Ammon's horn (tissue), 1 donor: ENCODE data around the gene KRTAP10-8.
"Not testable (repeated sequence)": the region's sequence is repeated elsewhere in the genome, so short reads cannot be mapped to it uniquely, and the experiment has no call there.

Experiments used
- DNase-seq: peaks from one replicate; pipeline ENCODE4 v3.0.0-alpha.2; 2016; ENCODE audit warnings: low spot score

KRTAP10-8 gene, protein sequence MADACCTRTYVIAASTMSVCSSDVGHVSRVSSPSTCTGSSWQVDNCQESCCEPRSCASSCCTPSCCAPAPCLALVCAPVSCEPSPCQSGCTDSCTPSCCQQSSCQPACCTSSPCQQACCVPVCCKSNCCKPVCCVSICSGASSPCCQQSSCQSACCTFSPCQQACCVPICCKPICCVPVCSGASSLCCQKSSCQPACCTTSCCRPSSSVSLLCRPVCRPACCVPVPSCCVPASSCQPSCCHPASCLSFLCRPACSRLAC

DNA sequence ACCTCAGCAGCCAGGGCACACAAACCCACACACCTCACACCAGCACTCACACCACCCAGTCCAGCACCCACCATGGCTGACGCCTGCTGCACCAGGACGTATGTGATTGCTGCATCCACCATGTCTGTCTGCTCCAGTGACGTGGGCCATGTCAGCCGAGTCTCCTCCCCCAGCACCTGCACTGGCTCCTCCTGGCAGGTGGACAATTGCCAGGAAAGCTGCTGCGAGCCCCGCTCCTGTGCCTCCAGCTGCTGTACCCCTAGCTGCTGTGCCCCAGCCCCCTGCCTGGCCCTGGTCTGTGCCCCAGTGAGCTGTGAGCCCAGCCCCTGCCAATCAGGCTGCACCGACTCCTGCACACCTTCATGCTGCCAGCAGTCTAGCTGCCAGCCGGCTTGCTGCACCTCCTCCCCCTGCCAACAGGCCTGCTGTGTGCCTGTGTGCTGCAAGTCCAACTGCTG, at the start of gene KRTAP10-8:
Gene KRTAP10-8 (plus strand): TSS at position 51 of the 458 bp plus-strand sequence. CDS start 22 bp downstream, at position 73.
- DNase-seq = no peak

DNA sequence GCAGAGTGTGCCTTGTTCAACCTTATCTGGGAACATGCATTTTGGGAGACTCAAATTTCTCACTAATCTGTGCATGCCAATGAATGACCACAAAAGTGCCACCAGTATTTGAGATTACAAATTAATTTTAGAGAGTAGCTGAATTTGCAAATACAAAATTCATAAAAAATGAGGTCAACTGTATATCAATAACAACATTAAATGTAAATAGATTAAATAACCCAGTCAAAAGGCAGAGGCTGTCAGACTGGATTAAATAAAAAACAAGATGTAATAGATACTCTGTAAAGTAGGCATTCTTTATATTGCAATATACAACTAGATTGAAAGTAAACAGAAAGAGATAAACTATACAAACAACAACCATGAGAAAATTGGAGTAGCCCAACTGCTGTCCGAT, 47.8 kb upstream of the KRTAP10-8 start:
- no peak for DNase-seq

DNA sequence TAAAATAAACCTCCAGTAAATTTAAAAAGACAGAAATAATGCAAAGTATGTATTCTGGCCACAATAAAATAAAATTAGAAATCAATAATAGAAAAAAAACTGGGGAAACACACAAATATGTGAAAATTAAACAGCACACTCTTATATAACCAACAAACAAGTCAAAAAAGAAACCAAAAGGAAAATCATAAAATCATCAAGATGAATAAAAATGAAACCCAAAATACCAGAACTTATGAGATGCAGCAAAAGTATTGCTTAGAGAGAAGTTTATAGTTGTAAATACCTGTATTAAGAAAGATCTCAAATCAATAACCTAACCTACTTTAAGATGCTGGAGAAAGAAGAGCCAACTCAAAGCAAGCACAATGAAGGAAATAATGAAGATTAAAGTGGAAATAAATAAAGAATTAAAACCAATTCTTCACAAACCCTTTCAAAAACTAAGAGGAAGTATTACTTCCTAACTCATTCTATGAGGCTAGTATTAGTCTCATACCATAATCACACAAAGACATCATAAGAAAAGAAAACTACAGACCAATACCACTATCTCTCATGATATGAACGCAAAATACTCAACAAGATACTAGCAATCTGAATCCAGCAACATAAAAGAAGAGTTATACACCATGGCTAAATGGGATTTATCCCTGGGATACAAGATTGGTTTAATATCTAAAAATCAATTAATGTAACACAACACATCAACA, 46.8 kb upstream of the KRTAP10-8 start:
- DNase-seq = no peak

DNA sequence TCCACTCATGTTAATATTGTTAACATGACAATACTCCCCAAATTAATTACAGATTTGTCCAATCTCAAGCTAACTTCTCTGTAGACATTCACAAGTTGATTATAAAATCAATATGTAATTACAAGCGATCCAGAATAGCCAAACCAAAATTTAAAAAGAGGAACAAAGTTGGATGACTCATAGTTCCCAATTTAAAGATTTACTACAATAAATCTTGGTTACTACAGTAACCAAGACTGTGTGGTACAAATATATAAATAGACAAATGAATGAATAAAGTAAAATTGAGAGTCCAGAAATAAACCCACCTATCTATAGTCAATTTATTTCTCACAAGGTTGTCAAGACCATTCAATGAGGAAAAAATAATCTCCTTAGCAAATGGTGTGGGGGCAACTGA, 45.5 kb upstream of the KRTAP10-8 start:
- DNase-seq = no peak

DNA sequence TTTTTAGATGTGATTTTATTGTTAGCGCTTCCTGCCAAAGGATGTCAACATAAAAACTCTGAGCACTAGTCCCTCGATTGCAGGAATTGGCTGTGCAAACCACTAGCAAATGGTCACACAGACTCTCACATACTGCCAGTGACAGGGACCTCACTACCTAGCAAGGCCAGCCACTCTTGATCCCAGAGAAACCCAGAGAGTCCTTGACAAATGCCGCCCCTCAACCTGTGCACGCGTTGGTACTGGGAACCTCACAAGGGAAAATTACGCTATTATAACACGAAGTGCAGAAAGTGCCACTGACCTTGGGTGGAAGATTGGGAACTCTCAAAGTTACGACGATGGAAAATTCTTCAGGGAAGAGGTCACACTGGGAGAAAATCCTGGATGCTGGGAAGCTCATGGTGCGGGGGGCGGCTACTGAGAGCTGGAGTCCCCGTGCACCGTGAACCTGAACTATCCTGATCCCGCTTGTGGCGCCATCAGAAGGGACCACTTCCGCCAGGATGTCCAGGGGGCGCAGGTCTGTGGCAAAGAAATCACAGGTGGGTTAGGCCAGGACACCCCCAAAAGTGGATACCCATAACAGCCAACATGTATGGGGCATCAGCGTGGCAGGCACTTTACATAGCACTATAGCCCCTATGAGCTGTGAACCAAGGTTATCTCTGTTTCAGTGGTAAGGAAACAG, 44.3 kb upstream of the KRTAP10-8 start:
- DNase-seq = no peak

DNA sequence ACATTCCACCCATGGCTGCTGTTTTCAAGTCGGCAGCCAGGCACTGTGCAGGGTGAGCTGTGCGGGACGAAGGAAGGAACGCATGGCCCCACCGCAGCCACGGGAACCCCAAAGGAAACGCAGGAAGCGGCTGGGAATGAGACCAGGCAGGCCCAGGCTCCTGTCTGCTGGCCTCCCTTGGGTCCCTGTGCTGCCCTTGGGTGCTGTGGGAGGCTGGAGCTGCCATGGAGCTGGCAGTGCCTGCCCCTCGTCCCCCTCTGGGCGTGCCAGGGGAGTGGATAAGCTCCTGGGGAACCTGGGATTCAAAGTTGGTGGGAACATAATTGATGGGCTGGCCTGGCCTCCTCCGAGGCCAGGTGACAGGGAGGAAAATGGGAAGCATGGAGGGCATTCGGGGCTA, 43.6 kb upstream of the KRTAP10-8 start:
- no peak for DNase-seq

DNA sequence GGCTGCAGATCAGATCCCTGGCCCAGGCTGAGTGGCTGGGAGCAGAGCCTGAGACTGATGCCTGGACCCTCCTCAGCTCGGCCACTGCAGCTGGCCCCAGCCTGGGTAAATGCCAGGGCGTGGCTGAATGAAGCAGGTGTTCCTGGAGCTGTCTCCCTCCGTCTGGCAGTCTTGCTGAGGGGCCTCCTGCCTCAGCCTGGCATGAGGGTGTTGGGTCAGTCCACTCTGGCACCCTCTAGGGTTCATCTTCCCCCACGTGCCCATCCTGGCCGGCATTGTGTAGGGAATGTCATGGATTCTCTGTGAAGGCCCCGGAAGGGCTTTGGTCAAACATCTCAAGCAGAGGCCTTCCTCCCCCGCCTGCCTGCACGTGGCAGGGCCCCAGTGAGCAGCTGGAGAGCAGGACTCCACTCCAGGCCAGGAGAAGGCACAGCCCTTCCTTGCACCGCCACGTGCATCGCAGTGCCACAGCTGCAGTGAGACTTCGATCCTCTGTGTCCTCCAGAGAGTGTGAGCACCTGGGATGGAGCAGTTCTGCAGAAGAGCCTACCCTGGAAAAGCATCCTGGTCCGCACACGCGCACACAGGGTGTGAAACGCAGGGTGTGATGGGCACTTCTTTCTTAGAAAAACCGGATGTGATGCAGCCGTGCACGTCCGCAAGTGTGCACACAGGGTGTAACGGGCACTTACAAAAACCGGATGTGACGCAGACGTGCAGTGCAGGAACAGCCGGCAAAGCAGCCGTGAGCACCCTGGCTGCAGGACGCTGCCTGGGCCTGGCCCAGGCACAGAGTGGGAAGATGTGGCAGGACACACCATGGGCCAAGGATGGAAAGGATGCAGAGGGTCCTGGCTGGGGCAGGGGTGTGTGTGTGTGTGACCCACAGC, 43.0 kb upstream of the KRTAP10-8 start:
- no peak for DNase-seq

DNA sequence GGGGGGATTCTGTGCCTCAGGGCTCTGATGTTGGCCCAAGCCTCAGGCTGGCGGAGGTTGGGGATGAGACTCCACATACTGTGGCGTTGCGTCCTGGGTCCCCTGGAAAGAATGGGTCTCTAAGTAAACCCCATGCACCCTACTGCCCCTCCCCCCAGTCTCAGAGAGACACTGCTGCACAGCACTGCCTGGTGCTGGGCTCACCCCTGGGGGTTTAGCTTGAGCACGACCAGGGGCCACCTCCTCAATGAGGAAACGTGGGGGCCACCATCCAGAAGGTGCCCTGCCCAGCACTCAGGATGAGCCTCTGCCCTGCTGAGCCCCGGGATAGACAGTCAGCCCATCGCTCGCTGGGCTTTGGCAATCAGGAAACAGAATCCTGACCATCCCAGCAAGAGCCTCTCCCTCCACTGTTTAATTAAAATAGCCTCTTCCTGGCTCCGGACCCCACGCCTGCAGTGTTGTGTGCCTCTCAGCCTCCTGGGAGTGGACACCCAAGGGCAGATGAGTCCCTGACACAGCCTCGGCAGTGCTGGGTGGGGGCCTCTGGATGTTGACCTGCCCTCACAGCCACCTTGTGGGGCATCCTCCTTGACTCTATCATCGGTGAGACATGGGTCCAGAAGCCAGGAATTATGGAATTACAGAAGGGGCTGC, 41.9 kb upstream of the KRTAP10-8 start:
- no peak for DNase-seq

DNA sequence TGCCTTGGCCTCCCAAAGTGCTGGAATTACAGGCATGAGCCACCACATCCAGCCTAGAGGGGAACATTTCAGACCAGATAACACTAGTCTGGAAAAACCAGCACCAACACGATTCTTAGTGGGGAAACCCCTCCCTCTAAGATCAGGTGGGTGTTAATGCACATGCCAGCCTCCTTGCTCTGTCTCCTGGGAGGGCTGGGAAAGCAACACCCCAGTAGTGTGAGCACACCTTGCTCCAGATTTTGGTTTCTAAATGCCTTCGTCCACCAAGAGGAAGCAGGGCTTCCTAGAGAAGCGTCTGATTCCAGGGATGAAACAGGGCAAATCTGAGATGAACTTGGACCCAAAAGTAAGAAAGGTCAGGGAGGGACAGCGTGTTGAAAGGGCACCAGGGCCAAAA, 40.6 kb upstream of the KRTAP10-8 start:
- no peak for DNase-seq

DNA sequence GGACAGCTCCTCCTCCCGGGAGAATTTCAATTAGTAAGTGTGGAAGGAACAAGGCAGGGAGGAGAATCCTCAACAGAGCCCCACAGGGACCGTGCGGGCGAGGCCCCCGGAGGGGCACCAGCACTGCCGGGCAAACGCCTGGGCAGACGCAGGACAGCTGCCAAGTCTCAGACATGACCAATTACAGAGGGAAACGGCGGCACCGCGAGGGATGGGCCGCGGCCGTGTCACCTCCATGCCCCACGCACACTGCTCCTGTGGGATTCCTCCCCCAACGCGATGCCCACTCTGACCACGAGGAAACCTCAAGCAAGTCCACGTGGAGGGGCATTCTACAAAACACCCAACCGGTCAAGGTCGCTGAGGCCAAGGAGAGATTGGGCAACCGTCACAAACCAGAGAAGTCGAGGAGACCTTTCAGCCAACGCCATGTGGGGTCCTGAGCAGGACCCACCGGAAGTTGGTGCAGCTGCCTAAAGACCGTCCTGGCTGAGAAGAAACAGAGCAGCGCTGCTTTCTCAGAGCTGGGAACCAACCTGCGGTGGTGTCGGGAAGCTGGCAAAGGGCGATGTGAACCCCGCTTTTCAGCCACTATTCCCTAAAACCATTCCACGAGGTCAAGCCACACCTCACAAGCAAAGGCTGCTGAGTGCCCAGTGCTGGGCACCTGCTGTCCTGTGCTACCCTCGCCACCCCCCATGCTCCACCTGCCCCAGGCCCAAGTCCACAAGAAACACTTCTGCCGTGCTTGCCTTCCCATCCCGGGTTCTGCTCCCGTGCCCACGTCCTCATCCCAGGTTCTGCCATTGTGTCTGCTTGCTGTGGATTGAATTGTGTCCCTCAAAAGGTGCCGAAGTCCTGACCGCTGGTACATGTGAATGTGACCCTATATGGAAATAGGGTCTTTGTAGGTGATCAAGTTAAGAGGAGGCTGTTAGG, 39.8 kb upstream of the KRTAP10-8 start:
- no peak for DNase-seq

DNA sequence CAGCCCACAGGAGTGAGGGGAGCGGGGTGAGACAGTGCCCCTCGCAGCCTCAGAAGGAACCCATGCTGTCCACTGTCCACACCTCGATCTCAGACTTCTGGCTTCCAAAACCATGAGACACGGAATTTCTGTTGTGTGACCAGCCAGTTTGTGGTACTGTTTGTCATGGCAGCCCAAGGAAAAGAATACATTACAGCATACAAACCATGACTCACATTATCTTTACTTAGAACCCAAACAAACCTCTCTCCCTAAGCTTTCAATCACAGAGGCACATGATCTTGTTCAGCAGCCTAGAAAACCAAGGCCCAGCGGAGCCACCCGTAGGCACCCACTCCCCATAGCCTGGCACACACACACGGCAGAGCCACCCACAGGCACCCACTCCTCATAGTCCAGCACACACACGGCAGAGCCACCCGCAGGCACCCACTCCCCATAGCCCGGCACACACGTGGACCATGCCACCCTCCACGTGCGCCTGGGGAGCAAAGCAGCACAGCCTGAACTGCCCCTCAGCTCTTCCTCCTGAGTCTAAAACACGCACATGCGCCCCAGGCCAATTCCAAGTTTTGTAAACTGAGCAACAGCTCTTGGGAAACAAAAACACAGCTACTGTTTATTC, 38.8 kb upstream of the KRTAP10-8 start:
- no peak for DNase-seq

DNA sequence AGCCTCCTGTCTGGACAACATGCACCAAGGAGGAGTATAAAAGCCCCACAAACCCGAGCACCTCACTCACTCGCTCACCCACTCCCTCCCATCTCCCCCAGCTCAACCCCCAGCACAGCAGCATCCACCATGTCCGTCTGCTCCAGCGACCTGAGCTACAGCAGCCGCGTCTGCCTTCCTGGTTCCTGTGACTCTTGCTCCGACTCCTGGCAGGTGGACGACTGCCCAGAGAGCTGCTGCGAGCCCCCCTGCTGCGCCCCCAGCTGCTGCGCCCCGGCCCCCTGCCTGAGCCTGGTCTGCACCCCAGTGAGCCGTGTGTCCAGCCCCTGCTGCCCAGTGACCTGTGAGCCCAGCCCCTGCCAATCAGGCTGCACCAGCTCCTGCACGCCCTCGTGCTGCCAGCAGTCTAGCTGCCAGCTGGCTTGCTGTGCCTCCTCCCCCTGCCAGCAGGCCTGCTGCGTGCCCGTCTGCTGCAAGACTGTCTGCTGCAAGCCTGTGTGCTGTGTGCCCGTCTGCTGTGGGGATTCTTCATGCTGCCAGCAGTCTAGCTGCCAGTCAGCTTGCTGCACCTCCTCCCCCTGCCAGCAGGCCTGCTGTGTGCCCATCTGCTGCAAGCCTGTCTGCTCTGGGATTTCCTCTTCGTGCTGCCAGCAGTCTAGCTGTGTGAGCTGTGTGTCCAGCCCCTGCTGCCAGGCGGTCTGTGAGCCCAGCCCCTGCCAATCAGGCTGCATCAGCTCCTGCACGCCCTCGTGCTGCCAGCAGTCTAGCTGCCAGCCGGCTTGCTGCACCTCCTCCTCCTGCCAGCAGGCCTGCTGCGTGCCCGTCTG, 38.0 kb upstream of the KRTAP10-8 start, which contains the start of gene KRTAP10-4:
Gene KRTAP10-4 (plus strand): TSS at position 100 of the 827 bp plus-strand sequence. CDS start 30 bp downstream, at position 130.
- DNase-seq = not testable (repeated sequence)

DNA sequence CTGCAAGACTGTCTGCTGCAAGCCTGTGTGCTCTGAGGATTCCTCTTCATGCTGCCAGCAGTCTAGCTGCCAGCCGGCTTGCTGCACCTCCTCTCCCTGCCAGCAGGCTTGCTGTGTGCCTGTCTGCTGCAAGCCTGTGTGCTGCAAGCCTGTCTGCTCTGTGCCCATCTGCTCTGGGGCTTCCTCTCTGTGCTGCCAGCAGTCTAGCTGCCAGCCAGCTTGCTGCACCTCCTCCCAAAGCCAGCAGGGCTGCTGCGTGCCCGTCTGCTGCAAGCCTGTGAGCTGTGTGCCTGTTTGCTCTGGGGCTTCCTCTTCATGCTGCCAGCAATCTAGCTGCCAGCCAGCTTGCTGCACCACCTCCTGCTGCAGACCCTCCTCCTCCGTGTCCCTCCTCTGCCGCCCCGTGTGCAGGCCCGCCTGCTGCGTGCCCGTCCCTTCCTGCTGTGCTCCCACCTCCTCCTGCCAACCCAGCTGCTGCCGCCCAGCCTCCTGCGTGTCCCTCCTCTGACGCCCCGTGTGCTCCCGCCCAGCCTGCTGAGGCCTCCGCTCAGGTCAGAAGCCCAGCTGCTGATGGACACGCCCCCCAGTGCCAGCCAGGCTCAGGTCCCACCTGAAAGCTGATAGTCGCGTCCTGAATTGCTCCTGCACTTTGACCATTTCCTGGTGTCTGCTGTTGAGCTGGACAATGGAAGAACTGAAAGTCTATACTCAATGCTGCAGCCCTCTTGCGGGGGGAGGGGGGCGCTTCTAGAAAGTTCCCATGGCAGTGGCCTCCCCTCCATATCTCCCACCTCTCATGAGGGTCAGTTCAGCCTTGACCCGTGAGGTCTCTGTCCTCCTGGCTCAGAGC, 37.2 kb upstream of the KRTAP10-8 start:
- no peak for DNase-seq

DNA sequence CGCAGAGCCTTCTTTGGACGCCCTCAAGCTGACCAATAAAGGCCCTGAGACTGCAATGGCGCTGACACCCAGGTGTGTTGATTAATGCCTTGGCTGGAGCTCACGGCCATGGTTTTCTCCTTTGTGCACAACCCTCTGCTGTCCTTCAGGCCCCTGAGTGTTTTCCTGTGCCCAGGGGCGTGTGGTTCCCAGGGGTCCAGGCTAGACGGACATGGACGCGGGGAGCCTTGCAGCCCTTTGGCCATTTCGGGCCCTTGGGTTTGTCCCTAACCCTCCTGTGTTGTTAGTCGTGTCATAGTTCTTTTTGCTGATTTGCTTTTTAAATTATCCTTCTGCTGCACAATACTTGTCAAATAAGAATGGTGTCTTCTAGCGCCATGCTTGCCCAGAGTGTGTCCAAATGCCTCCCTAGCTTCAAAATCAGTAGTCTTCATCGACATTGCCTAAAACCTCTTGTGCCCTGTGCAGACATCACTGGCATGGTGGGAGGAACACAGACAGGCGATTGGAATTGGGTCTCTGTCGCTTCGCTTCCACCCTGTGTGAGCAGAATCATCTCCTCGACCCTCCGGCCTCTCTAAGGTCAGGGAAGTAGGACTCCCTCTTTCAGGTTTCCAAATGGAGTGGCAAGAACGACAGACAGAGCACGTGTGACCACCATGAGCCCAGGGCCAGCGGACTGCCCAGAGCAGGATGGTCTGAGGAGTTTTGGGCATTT, 36.4 kb upstream of the KRTAP10-8 start:
- no peak for DNase-seq

DNA sequence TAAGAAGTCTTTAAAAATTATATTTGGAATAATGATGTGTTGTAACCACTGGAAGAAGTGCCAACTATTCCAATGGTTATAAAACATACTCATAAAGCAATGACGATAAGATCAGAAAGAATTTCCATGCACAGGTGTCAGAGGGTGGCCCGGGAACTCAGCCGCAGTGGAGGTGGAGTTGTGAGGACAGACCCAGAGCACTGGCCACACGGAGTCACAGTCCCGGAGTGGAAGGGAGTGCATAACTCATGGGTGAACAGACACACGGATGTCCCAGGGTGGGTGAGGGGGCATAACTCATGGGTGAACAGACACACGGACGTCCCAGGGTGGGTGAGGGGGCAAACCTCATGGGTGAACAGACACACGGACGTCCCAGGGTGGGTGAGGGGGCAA, 35.9 kb upstream of the KRTAP10-8 start:
- no peak for DNase-seq

DNA sequence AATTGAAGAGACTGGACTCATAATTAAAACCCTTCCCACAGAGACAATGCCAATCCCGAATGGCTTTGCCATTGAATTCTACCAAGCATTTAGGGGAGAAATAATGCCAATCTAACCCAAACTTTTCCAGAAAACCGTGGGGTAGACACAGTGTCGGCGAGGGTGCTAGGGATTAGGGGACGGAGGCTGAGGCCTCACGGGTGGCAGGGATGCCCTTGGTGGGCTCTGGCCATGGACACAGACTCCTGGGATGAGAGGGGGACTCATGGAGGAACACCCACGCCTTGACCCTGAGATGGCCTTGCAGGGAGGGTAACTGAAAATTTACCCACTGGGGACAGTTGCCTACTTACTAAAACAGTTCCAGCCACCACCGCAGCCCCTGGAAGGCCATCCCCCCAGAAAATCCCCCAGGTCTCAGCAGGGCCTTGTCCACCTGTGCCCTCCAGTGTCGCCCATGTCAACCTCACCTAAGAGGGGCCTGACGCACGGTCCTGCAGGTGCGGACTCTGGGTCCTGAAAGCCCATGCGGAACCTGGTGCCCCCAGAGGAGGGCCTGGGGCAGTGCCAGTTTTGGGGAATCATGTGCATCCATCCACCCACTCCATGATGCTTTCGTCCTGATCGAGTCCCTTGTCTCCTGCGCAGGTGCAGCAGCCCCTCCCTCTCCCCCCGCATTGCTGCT, 33.4 kb upstream of the KRTAP10-8 start:
- DNase-seq = no peak
